Measurements from ENCODE around the gene UBE2D2. TPM values are rescaled to one million over a fixed set of nuclear protein-coding genes. Genes with fewer than 3 reads are reported as not detected.
"Not testable (repeated sequence)": the region's sequence is repeated elsewhere in the genome, so short reads cannot be mapped to it uniquely, and the experiment has no call there.

UBE2D2 gene
- total RNA-seq, 1 donor from 2014 or later, result 129 TPM

DNA sequence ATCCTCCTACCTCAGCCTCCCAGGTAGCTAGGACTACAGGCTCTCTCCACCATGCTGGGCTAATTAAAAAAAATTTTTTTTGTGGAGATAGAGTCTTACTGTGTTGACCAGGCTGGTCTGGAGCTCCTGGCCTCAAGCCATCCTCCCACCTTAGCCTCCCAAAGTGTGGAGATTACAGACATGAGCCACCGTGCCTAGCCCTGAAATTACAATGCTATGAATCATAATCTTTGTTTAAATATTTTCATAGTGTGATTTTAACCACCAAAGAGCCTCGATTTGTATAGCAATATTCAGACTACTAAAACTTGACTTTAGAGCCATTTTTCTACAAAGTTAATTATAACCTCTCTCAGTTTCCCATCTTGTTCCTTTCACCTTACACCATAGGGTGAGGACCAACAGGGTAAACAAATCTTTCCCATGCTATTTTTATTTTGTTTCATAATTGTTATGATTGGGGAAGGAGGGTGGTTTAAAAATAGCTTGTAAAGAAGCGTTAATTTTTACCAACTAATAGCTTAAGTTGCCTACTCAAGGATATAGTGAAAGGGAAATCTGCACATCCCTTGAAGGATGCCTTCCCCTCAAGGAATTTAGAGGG is 32.7 kb downstream of the UBE2D2 start:
- Mint-ChIP-seq H3K27me3 (ENCODE audit: low read depth) (no peaks in the 10 kb centered on the region), H3K9me3 (ENCODE audit: low read depth) (no peaks in the 10 kb centered on the region), H3K36me3 (ENCODE audit: low read depth) (peaks cover 2% of the 10 kb centered on the region), H3K27ac (ENCODE audit: unreplicated experiment) (peak overlapping the region; percentile 77), H3K4me3 (ENCODE audit: unreplicated experiment) (no peak overlapping the region), H3K4me1 (ENCODE audit: low read depth) (peaks cover 37% of the 10 kb centered on the region)
- no peak for DNase-seq (ENCODE audit: low spot score)
- TF ChIP-seq, protein P1, sequence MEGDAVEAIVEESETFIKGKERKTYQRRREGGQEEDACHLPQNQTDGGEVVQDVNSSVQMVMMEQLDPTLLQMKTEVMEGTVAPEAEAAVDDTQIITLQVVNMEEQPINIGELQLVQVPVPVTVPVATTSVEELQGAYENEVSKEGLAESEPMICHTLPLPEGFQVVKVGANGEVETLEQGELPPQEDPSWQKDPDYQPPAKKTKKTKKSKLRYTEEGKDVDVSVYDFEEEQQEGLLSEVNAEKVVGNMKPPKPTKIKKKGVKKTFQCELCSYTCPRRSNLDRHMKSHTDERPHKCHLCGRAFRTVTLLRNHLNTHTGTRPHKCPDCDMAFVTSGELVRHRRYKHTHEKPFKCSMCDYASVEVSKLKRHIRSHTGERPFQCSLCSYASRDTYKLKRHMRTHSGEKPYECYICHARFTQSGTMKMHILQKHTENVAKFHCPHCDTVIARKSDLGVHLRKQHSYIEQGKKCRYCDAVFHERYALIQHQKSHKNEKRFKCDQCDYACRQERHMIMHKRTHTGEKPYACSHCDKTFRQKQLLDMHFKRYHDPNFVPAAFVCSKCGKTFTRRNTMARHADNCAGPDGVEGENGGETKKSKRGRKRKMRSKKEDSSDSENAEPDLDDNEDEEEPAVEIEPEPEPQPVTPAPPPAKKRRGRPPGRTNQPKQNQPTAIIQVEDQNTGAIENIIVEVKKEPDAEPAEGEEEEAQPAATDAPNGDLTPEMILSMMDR (IDR thresholded peaks at IDR 0.05), result no peak

DNA sequence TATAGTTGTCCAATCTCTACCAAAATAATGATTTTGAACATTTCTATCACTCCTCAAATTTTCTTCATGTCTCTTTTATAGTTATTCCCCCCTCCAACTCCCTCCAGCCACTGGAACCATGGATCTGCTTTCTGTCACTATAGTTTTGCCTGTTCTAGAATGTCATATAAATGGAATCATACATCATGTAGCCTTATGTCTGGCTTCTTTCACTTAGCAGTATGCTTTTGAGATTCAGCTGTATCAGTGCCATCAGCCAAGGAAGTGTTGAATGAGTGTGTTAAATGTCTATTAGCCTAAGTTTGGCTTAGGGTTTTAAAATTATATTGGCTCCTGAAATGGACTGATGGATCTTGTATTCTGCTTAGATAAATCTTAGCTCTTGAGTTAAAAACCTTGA is 36.0 kb downstream of the UBE2D2 start:
- Mint-ChIP-seq H3K27me3 (ENCODE audit: low read depth) (no peaks in the 10 kb centered on the region), H3K27ac (ENCODE audit: unreplicated experiment) (no peak overlapping the region), H3K4me1 (ENCODE audit: low read depth) (peaks cover 38% of the 10 kb centered on the region), H3K9me3 (ENCODE audit: low read depth) (no peaks in the 10 kb centered on the region), H3K4me3 (ENCODE audit: unreplicated experiment) (no peak overlapping the region), H3K36me3 (ENCODE audit: low read depth) (peaks cover 2% of the 10 kb centered on the region)
- no peak for DNase-seq (ENCODE audit: low spot score)
- TF ChIP-seq, protein P1 (IDR thresholded peaks at IDR 0.05), result no peak

DNA sequence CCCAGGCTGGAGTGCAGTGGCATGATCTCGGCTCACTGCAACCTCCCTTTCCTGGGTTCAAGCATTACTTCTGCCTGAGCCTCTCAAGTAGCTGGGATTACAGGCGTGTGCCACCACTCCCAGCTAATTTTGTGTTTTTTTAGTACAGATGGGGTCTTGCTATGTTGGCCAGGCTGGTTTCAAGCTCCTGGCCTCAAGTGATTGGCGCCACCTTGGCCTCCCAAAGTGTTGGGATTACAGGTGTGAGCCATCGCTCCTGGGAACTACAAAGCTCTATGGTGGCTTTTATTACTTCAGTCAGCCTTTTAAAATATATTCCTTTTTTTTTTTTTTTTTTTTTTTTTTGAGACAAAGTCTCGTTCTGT is 37.4 kb downstream of the UBE2D2 start:
- not testable (repeated sequence) for H3K27me3 Mint-ChIP-seq (ENCODE audit: low read depth); H3K9me3 Mint-ChIP-seq (ENCODE audit: low read depth); H3K4me3 Mint-ChIP-seq (ENCODE audit: unreplicated experiment); H3K36me3 Mint-ChIP-seq (ENCODE audit: low read depth); DNase-seq (ENCODE audit: low spot score); H3K27ac Mint-ChIP-seq (ENCODE audit: unreplicated experiment)
- peaks cover 34% of the 10 kb centered on the region for H3K4me1 Mint-ChIP-seq (ENCODE audit: low read depth)

DNA sequence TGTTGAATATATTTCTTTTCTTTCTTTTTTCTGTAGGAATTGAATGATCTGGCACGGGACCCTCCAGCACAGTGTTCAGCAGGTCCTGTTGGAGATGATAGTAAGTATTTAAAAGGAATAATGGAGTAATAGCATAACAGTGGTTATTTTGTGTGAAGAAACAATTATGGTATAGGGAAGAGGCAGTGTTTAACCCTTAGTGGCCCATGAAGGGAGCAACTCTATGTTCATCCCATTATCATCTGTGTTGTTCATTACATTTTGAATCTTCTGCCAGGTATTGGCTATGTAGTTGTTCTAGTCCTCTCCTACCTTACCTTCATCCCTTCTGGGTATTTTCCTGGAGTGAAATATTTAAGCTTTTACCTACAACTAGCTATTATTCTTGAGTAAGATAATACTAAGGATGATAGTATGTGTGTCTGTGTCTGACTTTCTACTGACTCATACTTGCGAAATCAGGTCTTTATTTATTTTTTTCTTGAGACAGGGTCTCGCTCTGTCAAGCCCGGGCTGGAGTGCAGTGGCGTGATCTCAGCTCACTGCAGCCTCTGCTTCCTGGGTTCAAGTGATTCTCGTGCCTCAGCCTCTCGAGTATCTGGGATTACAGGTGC is 39.3 kb downstream of the UBE2D2 start:
- Mint-ChIP-seq H3K27ac (ENCODE audit: unreplicated experiment) (peak overlapping the region; percentile 54), H3K36me3 (ENCODE audit: low read depth) (peaks cover 7% of the 10 kb centered on the region), H3K4me3 (ENCODE audit: unreplicated experiment) (no peak overlapping the region), H3K27me3 (ENCODE audit: low read depth) (no peaks in the 10 kb centered on the region), H3K4me1 (ENCODE audit: low read depth) (peaks cover 17% of the 10 kb centered on the region), H3K9me3 (ENCODE audit: low read depth) (no peaks in the 10 kb centered on the region)
- TF ChIP-seq, protein P1 (IDR thresholded peaks at IDR 0.05), result no peak
- DNase-seq (ENCODE audit: low spot score), result no peak

DNA sequence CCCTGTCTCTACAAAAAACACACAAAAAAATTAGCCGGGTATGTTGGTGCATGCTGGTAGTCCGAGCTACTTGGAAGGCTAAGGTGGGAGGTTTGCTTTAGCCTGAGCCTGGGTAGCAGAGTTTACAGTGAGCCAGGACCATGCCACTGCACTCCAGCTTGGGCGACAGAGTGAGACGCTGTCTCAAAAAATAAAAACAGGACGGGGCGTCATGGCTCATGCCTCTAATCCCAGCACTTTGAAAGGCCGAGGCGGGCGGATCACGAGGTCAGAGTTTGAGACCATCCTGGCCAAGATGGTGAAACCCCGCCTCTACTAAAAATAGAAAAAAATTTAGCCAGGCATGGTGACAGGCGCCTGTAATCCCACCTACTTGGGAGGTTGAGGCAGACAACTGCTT is 40.3 kb downstream of the UBE2D2 start:
- no peaks in the 10 kb centered on the region for H3K9me3 Mint-ChIP-seq (ENCODE audit: low read depth)
- H3K36me3 Mint-ChIP-seq (ENCODE audit: low read depth), result peaks cover 9% of the 10 kb centered on the region
- H3K4me3 Mint-ChIP-seq (ENCODE audit: unreplicated experiment), result no peak overlapping the region
- no peaks in the 10 kb centered on the region for H3K27me3 Mint-ChIP-seq (ENCODE audit: low read depth)
- H3K4me1 Mint-ChIP-seq (ENCODE audit: low read depth), result peaks cover 17% of the 10 kb centered on the region
- TF ChIP-seq, protein P1 (IDR thresholded peaks at IDR 0.05), result no peak
- H3K27ac Mint-ChIP-seq (ENCODE audit: unreplicated experiment), result no peak overlapping the region
- no peak for DNase-seq (ENCODE audit: low spot score)

DNA sequence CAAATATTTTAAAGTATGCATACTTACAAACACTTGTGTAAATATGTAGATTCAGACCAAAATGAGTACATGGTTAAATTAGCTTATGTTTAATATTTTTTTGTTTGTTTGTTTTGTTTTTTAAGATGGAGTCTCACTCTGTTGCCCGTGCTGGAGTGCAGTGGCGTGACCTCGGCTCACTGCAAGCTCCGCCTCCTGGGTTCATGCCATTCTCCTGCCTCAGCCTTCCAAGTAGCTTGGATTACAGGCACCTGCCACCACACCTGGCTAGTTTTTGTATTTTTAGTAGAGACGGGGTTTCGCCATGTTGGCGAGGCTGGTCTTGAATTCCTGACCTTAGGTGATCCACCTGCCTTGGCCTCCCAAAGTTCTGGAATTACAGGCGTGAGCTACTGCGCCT is 40.8 kb downstream of the UBE2D2 start:
- H3K4me3 Mint-ChIP-seq (ENCODE audit: unreplicated experiment); H3K36me3 Mint-ChIP-seq (ENCODE audit: low read depth); H3K27ac Mint-ChIP-seq (ENCODE audit: unreplicated experiment); DNase-seq (ENCODE audit: low spot score); H3K9me3 Mint-ChIP-seq (ENCODE audit: low read depth); H3K27me3 Mint-ChIP-seq (ENCODE audit: low read depth): not testable (repeated sequence)
- H3K4me1 Mint-ChIP-seq (ENCODE audit: low read depth), result peaks cover 17% of the 10 kb centered on the region
